ENCODE results near the gene CCDC134.

Gene CCDC134

GRCh38 chr22:41873391-41873790 lies 72.9 kb downstream of the CCDC134 start:
- no peak for DNase-seq (ENCODE audit: low spot score)
- no peak for TF ChIP-seq CTCF (IDR thresholded peaks at IDR 0.05; ENCODE audit: borderline replicate concordance, control extremely low read depth, extremely low read depth, insufficient read depth, missing control alignments)
- in situ Hi-C loops (cut with MboI; ENCODE audit: low sequenced_read_pairs, unreplicated experiment) = no loop called here

- in situ Hi-C loops (cut with MboI; ENCODE audit: low sequenced_read_pairs, unreplicated experiment) = no loop called here
- TF ChIP-seq CTCF (IDR thresholded peaks at IDR 0.05; ENCODE audit: borderline replicate concordance, control extremely low read depth, extremely low read depth, insufficient read depth, missing control alignments) = no peak
Measured at GRCh38 chr22:41874090-41874489, 73.6 kb downstream of the CCDC134 start.

GRCh38 chr22:41875531-41876270 lies 75.2 kb downstream of the CCDC134 start:
- DNase-seq (ENCODE audit: low spot score) = no peak
- TF ChIP-seq CTCF (IDR thresholded peaks at IDR 0.05; ENCODE audit: borderline replicate concordance, control extremely low read depth, extremely low read depth, insufficient read depth, missing control alignments) = no peak
- in situ Hi-C loops (cut with MboI; ENCODE audit: low sequenced_read_pairs, unreplicated experiment) = no loop called here

More at GRCh38 chr22:41874090-41874489, 73.6 kb downstream of the CCDC134 start:
- no peak for DNase-seq (ENCODE audit: low spot score)

Data from GM13976 (cell line).